Measurements from ENCODE around the gene SCMH1.
"Not testable (repeated sequence)": the region's sequence is repeated elsewhere in the genome, so short reads cannot be mapped to it uniquely, and the experiment has no call there.

Gene SCMH1

GRCh38 chr1:41152622-41153044 is 89.5 kb downstream of the SCMH1 start:
- DNase-seq (ENCODE audit: low spot score): no peak

- DNase-seq (ENCODE audit: low spot score): no peak
Measured at GRCh38 chr1:41151846-41152245, 90.3 kb downstream of the SCMH1 start.

- DNase-seq (ENCODE audit: low spot score): no peak
Measured at GRCh38 chr1:41149570-41149969, 92.5 kb downstream of the SCMH1 start.

- no peak for DNase-seq (ENCODE audit: low spot score)
Measured at GRCh38 chr1:41144285-41144684, 97.8 kb downstream of the SCMH1 start.

GRCh38 chr1:41138549-41138948 is 103.6 kb downstream of the SCMH1 start:
- no peak for DNase-seq (ENCODE audit: low spot score)

- DNase-seq (ENCODE audit: low spot score): no peak
Measured at GRCh38 chr1:41135196-41135947, 106.7 kb downstream of the SCMH1 start.

- DNase-seq (ENCODE audit: low spot score): not testable (repeated sequence)
Measured at GRCh38 chr1:41134325-41134724, 107.8 kb downstream of the SCMH1 start.

GRCh38 chr1:41122851-41123518 is 119.1 kb downstream of the SCMH1 start:
- peak; percentile 7 for DNase-seq (ENCODE audit: low spot score)

- DNase-seq (ENCODE audit: low spot score): no peak
Measured at GRCh38 chr1:41122148-41122547, 120.0 kb downstream of the SCMH1 start.

GRCh38 chr1:41118645-41119044 is 123.5 kb downstream of the SCMH1 start:
- DNase-seq (ENCODE audit: low spot score): no peak

GRCh38 chr1:41117241-41117640 is 124.9 kb downstream of the SCMH1 start:
- not testable (repeated sequence) for DNase-seq (ENCODE audit: low spot score)

- no peak for DNase-seq (ENCODE audit: low spot score)
Measured at GRCh38 chr1:41110736-41111135, 131.4 kb downstream of the SCMH1 start.

- DNase-seq (ENCODE audit: low spot score): no peak
Measured at GRCh38 chr1:41110286-41110685, 131.8 kb downstream of the SCMH1 start.

- no peak for DNase-seq (ENCODE audit: low spot score)
Measured at GRCh38 chr1:41109310-41110197, 132.6 kb downstream of the SCMH1 start.

- DNase-seq (ENCODE audit: low spot score): no peak
Measured at GRCh38 chr1:41108696-41109275, 133.3 kb downstream of the SCMH1 start.

- no peak for DNase-seq (ENCODE audit: low spot score)
Measured at GRCh38 chr1:41103766-41104165, 138.3 kb downstream of the SCMH1 start.

GRCh38 chr1:41102653-41103052 is 139.5 kb downstream of the SCMH1 start:
- DNase-seq (ENCODE audit: low spot score): no peak

GRCh38 chr1:41101950-41102607 is 140.0 kb downstream of the SCMH1 start:
- peak; percentile 80 for DNase-seq (ENCODE audit: low spot score)

GRCh38 chr1:41101076-41101475 is 141.0 kb downstream of the SCMH1 start:
- no peak for DNase-seq (ENCODE audit: low spot score)

GRCh38 chr1:41100170-41100569 is 141.9 kb downstream of the SCMH1 start:
- DNase-seq (ENCODE audit: low spot score): no peak

GRCh38 chr1:41098730-41099460 is 143.2 kb downstream of the SCMH1 start:
- no peak for DNase-seq (ENCODE audit: low spot score)
